Pulmonary artery endothelial cell (primary cell): ENCODE results near the gene CA10. TPM values are rescaled to one million over a fixed set of nuclear protein-coding genes. Genes with fewer than 3 reads are reported as not detected.

Experiments
- DNase-seq: peaks from one replicate; pipeline ENCODE4 v3.0.0-alpha.2; 2011; ENCODE audit warnings: low read depth, low spot score
- total RNA-seq: library from RNA; depleted of rRNA; stranded (reverse); fragments of >200 nt; gene quantifications from 2 replicates; pipeline ENCODE4 v1.2.3, GENCODE V29; 2014

Gene CA10
- total RNA-seq, 1 donor from 2014 or later: not detected

DNA sequence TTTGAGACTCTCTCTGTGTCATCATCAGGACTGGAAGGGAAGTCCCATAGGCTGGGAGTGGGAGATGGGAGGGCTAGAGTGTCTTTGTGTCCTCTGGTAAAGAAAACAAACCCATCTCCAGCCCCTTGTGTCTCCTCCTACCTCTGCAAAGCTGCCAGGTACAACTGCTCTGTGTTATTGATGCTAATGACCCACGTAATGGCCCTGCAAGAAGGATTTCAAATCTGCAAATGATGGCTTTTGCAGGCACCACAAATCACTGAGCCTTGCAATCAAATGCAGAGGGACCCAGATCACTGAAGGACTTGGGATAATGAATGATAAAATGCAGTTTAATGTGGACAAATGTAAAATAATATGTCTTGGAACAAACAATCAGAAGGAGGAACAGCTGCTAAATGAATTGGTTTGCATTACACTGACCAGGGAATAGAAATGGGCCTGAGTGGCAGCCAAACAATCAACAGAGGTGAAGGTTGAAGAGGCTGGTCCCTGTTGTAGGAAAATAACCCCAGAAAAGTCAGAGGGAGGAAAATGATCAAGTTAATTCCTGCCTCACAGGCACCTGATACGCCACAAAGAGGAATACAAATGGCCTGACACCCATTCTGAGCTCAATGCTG is 473.1 kb downstream of the CA10 start:
- DNase-seq: no peak

GRCh38 chr17:51684214-51684613 is 474.3 kb downstream of the CA10 start:
- no peak for DNase-seq

- no peak for DNase-seq
Measured at GRCh38 chr17:51683291-51683690, 475.2 kb downstream of the CA10 start.

GRCh38 chr17:51682115-51682514 is 476.4 kb downstream of the CA10 start:
- no peak for DNase-seq

- DNase-seq: no peak
Measured at GRCh38 chr17:51677875-51678274, 480.6 kb downstream of the CA10 start.

DNA sequence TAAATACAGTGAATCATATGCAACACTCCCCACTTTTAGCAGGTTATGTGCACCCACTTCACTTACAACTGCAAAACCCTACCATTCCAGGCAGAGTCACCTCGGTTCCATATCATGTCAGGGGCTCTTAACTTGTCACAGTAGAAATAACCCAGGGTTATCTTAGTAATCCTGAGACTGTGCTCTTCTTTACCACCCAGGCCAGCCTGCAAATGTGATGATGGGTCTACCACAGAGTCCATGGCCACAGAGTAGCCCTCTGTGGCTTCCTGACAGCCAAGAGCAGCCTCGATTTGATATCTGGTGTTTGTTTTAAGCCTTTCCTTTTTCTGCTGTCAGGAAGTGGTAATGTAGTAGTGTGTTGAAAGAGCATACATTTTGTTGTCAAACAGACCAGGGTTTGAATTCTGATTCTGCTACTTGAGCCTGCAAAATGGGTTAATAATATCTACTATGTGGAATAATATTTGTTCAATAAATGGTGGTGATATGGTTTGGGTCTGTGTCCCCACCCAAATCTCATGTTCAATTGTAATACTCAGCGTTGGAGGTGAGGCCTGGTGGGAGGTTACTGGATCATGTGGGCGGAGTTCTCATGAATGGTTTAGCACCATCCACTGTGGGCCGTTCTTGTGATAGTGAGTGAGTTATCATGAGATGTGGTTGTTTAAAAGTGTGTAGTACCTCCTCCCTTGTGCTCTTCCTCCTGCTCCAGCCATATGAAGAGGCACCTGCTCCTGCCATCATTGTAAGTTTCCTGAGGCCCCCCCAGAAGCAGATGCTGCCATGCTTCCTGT is 481.6 kb downstream of the CA10 start:
- no peak for DNase-seq

GRCh38 chr17:51674579-51675255 is 483.8 kb downstream of the CA10 start:
- DNase-seq: no peak

DNA sequence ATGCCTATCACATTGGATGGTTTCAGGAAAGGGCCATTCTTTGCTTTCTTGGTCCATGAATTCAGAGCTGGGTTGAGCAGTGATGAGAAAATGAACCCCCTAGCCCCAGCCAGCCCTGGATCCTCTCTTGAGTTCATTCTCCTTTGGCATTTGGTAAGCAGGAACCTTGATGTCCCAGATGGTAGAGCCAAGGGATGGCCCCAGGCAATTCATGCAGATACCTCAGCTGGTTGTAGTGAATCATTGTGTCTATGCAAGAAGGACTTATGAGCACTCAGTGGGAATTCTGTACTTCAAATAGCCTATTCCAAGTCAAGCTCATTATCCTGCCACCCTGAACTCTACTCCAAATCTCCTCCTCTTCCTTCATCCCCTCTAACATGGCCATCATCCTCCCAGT is 485.4 kb downstream of the CA10 start:
- DNase-seq: no peak

DNA sequence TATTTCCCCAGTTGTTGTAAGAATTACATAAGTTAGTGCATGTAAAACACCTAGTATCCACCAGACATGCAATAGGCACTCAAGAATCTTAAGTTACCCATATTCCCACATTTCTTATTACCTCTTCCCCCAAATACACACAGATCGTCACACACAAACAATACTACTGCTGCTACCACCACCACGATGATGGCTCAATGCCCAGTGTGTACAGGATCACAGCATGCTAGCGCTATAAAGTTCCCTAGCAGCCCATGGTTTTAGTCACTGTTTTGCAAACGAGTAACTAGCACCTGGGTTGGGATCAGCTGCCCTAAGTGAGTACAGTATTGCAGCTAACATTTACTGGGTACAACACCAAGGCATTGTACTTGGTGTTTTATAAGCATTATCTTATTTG is 486.4 kb downstream of the CA10 start:
- DNase-seq: no peak

DNA sequence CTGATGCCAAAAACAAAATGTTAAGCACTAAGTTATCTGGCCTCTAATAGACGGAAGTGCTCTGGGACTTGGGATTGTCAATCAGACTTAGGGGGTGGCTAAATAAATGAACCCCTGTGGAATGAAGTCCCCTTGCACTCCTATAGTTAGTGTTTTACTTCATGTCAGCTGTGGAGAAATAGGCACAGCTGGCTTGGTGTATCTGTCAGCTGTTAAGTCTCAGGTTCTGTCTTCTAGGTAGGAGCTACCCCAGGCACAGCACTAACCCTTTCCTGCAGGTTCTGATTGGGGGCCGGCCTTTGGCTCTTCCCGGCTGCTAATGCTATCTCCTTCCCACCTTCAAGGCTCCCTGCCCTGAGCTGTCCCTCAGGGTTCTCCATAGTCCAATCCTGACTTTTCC is 487.6 kb downstream of the CA10 start:
- no peak for DNase-seq

GRCh38 chr17:51668963-51669246 is 489.6 kb downstream of the CA10 start:
- DNase-seq: no peak

DNA sequence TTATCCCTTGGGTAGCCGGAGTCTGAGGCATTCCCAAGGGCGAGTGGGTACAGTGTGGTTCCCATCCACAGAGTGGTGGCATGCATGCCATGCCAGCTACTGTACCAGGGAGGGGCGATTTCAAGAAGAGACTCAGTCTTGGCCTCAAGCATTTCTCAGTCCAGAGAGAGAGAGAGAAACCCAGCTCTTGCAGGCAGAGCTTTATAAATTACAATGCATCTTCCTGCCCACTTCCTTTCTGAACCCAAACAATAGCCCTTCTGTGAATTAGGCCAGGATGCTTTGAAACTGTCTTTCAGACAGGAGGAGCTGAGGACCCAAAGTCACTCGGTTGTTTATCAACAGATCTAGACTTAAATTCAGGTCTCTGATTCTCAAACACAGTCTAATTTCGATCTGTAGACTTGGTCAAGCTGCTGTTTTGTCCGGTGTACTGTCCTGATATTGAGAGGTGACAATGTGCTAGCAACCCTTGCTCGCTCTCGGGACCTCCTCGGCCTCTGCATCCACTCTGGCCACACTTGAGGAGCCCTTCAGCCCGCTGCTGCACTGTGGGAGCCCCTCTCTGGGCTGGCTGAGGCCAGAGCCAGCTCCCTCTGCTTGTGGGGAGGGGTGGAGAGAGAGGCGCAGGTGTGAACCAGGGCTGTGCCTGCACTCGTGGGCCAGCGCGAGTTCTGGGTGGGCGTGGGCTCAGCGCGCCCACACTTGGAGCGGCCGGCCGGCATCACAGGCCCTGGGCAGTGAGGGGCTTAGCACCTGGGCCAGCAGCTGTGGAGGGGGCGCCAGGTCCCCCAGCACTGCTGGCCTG is 490.2 kb downstream of the CA10 start:
- DNase-seq: no peak

DNA sequence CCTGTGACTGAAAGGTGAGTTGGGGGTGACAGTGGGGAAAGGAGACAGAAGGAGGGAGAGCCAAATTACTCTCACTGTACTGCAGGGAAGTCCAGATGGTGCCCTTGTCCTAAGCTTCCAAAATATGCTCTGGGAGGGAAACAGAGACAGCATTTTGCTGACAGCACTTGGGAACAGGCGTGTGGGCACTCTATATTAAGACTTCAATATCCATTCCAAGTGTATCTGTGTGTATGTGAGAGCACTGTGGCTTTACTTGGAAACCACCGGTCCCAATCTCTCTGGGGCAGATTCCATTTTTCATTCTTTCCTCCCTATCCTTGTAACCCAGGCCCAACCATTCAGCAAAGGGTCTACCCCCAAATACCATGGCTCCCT is 490.8 kb downstream of the CA10 start:
- DNase-seq: no peak

DNA sequence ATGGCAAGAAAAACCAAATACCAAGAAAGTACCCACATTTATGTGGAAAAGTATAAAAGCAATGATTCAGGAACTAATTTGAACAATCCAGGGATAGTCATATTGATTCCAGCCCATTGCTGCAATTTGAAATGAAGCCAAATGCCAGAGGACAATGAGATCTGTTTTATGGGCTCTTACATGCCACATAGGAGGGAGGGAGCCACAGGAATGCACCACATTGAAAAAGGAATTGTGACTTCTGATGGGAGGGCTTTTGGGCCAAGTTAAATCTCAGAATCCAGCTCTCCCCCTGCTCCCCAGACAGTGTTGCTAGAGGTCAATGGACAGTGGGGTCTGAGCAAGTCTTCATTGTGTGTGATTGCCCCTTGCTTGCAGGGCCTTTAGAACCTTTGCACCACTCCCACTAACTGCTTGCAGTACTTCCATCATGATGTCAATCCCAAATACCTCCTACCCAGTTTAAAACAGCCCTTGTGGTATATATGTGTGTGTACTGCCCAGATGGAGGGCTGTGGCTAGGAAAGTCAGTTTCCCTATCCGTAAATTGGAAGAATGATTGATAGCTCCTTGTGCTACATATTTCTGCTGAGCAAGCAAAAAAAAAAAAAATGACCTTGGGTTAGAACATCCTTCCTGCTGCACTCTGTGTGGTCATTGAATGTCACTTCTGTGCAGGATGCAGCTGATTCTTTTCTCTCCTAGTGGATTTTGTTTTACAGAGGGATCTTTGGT is 491.4 kb downstream of the CA10 start:
- DNase-seq: no peak

GRCh38 chr17:51662204-51663056 is 496.1 kb downstream of the CA10 start:
- DNase-seq: no peak

GRCh38 chr17:51661403-51661802 is 497.1 kb downstream of the CA10 start:
- DNase-seq: no peak

GRCh38 chr17:51660266-51660665 is 498.2 kb downstream of the CA10 start:
- no peak for DNase-seq

DNA sequence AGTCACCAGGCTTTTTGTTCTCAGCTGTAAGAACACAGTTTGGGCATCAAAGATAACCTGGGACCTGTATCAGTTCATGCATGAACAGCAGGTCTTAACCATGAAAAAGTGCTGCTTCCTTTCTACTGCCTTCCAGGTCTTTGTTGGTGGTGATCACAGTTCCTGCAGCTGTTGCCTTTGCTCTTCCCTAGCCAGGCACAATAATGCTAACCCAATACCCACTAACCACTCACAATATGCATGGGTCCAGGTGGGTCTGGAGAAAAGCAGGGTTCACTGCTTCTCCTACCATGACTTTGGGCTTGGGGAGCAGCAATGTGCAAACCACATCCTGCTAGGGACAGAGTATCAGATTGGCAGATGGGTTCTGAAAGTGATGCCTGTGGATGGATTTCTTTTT is 501.3 kb downstream of the CA10 start:
- DNase-seq: no peak

DNA sequence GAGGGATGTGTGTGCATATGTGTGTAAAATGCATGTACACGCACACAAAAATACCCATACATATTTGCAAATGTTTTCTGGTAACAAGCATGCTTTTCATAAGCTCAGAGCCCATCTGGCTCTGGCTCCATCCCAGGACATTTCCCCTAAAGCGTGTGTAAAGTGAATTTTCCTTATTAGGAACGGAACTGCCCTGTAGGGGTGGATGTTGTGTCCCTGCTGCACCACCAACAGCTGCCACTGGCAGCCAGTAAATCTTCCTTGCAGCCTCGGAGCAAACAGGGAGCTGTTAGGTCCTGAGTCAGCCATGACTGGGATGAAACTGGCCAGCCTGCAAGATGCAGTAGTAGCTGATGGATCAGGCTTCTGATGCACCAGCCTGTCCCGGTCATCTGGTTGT is 504.6 kb downstream of the CA10 start:
- no peak for DNase-seq

GRCh38 chr17:51652529-51652928 is 506.0 kb downstream of the CA10 start:
- no peak for DNase-seq
